WERI-Rb-1 (cell line): Measurements from ENCODE around the gene RYR3.
"Not testable (repeated sequence)": the region's sequence is repeated elsewhere in the genome, so short reads cannot be mapped to it uniquely, and the experiment has no call there.

Source experiments
- DNase-seq: peaks from one replicate; pipeline ENCODE4 v3.0.0-alpha.2; 2020
- H3K27ac ChIP-seq: fragments of 250-450 bp; sonication (Bioruptor Pico); 2 replicates; pipeline ENCODE4 v1.5.1; 2020; ENCODE audit warnings: mild to moderate bottlenecking, moderate library complexity
- H3K27me3 ChIP-seq: fragments of 250-450 bp; sonication (Bioruptor Pico); 2 replicates; pipeline ENCODE4 v1.5.1; 2021; ENCODE audit warnings: mild to moderate bottlenecking, low read depth, moderate library complexity; ENCODE audit not compliant: insufficient read depth, severe bottlenecking
- H3K36me3 ChIP-seq: fragments of 250-450 bp; sonication (Bioruptor Pico); 2 replicates; pipeline ENCODE4 v1.5.1; 2020; ENCODE audit warnings: mild to moderate bottlenecking, moderate library complexity
- H3K4me3 ChIP-seq: 2 replicates; pipeline ENCODE4 v1.5.1; 2011; ENCODE audit warnings: low read depth, mild to moderate bottlenecking, control low read depth, low read length
- H3K9me3 ChIP-seq: fragments of 250-450 bp; sonication (Bioruptor Pico); 2 replicates; pipeline ENCODE4 v1.5.1; 2021; ENCODE audit warnings: mild to moderate bottlenecking, moderate library complexity; ENCODE audit not compliant: severe bottlenecking
- TF ChIP-seq, protein P1 (sequence below): IDR thresholded peaks from 2 replicates; pipeline ENCODE4 v1.5.1; 2011; ENCODE audit warnings: low read depth, mild to moderate bottlenecking, control low read depth, inconsistent platforms, low read length

The RYR3 gene

DNA sequence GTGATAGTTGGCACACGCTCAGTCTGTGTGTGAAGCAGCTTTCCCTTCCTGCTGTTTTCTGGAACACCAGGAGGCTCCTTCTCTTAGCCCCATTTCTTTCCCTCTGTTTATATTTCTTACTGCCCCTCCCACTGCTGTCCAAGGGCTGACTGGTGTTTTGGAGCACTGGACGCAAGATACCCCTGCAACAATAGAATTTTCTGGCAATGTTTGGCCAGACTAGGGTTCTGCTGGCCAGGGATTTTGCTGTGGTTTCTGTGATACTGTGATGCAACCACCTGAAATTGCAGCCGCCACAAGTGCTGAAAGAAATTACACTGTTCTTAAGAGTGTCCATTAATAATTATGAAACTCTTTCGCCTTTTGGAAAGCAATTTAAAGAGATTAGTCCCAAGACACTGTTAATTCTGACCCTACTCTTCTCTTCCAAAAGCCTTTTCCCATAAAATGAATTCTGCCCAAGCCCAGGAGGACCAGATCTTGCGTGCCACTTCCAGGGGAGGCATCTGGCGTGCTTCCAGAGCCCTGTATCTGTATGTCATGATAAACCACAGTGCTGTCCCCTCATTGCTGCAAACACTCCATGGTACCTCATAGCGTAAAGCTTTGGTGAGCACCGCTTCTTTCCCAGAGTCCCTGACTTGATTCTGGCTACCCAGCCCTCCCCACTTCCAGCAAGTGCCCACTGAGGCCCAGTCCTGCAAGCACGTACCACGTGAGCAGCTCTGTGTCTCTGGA, 498.1 kb downstream of the RYR3 start:
- Histone ChIP-seq H3K9me3 (no peaks in the 10 kb centered on the region), H3K4me3 (no peak overlapping the region), H3K27ac (no peak overlapping the region), H3K36me3 (no peaks in the 10 kb centered on the region), H3K27me3 (no peaks in the 10 kb centered on the region)
- DNase-seq, result no peak
- TF ChIP-seq, protein P1, sequence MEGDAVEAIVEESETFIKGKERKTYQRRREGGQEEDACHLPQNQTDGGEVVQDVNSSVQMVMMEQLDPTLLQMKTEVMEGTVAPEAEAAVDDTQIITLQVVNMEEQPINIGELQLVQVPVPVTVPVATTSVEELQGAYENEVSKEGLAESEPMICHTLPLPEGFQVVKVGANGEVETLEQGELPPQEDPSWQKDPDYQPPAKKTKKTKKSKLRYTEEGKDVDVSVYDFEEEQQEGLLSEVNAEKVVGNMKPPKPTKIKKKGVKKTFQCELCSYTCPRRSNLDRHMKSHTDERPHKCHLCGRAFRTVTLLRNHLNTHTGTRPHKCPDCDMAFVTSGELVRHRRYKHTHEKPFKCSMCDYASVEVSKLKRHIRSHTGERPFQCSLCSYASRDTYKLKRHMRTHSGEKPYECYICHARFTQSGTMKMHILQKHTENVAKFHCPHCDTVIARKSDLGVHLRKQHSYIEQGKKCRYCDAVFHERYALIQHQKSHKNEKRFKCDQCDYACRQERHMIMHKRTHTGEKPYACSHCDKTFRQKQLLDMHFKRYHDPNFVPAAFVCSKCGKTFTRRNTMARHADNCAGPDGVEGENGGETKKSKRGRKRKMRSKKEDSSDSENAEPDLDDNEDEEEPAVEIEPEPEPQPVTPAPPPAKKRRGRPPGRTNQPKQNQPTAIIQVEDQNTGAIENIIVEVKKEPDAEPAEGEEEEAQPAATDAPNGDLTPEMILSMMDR, result no peak

DNA sequence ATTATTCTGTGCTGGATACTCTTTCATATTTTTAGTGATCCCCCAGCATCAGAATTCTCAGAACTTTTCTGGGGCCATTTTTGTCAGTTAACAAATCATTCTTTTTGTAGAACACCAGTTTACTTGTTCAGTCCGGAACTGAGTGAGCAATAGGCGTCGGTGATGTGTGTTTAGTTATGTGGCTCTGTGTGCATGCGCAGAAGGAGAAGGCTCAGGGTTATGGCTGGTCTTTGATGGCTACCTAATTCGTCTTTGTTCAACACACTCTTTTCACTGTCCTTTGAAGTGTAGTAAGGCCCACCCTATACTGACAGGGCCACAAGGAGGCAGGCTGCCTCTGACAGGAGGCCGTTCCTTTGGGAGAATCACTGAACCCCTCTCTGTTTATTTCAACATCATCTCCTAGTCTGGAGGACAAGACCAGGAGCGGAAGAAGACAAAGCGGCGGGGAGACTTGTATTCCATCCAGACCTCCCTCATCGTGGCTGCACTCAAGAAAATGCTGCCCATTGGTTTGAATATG, 499.4 kb downstream of the RYR3 start:
- Histone ChIP-seq H3K4me3 (no peak overlapping the region), H3K27ac (no peak overlapping the region), H3K27me3 (no peaks in the 10 kb centered on the region), H3K9me3 (no peaks in the 10 kb centered on the region), H3K36me3 (no peaks in the 10 kb centered on the region)
- DNase-seq, result no peak
- TF ChIP-seq, protein P1, result no peak

DNA sequence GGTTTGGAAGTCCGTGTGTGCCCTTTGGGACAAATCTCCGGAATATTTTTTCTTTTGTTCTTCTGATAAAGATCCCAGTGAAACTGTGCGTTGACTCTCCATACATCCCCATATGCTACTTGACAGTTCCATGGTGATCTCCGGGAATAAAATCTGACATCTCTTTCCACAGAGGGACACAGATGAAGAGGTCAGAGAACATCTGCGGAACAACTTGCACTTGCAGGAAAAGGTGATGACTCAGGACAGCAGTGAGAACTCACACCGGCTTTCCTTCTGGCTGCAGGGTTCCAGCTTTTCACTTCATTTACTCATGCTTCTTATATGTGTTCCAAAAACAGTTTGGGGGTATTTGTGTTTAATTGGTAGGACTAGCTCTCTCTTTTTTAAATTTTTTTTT, 500.0 kb downstream of the RYR3 start:
- H3K27me3 ChIP-seq, result no peaks in the 10 kb centered on the region
- H3K4me3 ChIP-seq, result no peak overlapping the region
- H3K9me3 ChIP-seq, result no peaks in the 10 kb centered on the region
- no peak for DNase-seq
- H3K36me3 ChIP-seq, result no peaks in the 10 kb centered on the region
- TF ChIP-seq, protein P1, result no peak
- H3K27ac ChIP-seq, result no peak overlapping the region

DNA sequence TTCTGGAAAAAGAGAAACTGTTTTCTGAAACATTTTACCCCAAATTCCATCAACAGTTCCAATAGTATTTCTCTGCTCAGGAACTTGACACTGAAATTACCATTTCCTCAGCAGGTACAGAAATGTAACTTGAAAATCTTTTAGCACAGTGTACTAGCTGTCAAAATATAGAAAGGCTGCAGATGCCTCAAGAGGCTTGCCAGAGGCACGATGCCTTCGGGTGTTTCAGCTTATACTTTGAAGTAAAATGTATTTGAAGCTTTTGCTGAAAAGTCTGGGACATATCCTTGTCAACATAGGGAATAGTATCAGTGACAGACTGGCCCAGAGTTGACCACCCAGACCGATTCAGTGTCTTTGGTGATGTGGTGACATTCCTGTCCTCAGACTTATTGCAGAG, 503.1 kb downstream of the RYR3 start:
- no peaks in the 10 kb centered on the region for H3K27me3 ChIP-seq
- H3K9me3 ChIP-seq, result no peaks in the 10 kb centered on the region
- no peak for DNase-seq
- H3K27ac ChIP-seq, result no peak overlapping the region
- TF ChIP-seq, protein P1, result no peak
- H3K4me3 ChIP-seq, result no peak overlapping the region
- H3K36me3 ChIP-seq, result no peaks in the 10 kb centered on the region

DNA sequence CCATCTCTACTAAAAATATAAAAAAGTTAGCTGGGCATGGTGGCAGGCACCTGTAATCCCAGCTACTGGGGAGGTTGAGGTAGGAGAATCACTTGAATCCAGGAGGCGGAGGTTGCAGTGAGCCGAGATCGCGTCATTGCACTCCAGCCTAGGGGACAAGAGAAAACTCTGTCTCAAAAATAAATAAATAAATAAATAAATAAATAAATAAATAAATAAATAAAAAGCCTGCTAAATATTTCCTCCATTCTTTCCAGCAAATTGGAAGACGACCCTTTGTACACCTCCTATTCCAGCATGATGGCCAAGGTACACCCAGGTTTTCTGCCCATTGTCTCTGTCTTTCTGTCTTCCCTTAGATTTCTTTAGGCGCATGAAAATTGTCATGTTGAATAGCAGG, 508.7 kb downstream of the RYR3 start:
- not testable (repeated sequence) for DNase-seq, H3K27me3 ChIP-seq, H3K27ac ChIP-seq

DNA sequence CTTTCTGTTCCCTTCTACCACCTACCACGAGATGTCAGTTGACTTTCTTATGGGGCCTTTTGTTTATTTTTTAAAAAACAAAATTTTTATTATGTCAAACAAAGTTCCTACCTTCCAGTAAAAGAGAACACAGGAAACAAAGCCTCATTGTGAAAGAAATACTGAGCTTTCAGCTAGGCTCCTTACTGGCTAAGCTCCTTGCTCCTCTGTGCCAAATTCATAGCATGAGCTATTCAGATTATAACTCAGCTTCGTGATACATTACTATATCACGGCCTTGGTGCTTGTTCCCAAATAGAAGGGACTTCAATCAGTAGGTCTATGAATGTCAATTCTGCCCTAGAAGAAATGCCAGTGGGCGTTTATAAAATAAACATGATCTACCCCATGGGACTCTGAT, 511.7 kb downstream of the RYR3 start:
- TF ChIP-seq, protein P1, result no peak
- H3K36me3 ChIP-seq, result no peaks in the 10 kb centered on the region
- no peak for DNase-seq
- no peaks in the 10 kb centered on the region for H3K27me3 ChIP-seq
- no peak overlapping the region for H3K27ac ChIP-seq
- H3K9me3 ChIP-seq, result no peaks in the 10 kb centered on the region
- no peak overlapping the region for H3K4me3 ChIP-seq

More for the DNA sequence above, 508.7 kb downstream of the RYR3 start:
- H3K36me3 ChIP-seq, H3K9me3 ChIP-seq, H3K4me3 ChIP-seq: not testable (repeated sequence)
